Measurements from ENCODE around the gene DCBLD1.
"Not testable (repeated sequence)": the region's sequence is repeated elsewhere in the genome, so short reads cannot be mapped to it uniquely, and the experiment has no call there.

DCBLD1 gene

DNA sequence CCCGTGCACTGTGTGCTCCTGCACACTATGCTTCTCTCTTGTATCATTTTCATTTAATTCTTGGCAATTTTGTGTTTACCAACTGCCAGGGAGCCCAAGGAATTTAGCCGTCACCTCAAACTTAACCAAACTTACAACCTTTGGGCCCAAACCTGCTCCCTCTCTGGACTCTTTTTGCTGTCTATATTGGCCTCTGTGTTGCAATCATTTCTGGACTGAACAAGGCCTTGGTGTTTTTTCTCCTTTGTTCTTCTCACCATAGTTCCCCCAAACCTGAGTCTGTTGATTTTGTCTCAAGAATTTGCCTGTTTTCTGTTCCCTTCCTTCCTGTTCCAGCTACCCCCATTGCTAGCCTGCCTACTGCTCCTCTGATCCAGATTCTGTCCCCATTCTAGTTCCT is 19.2 kb downstream of the DCBLD1 start:
- DNase-seq (ENCODE audit: low read depth) = no peak

DNA sequence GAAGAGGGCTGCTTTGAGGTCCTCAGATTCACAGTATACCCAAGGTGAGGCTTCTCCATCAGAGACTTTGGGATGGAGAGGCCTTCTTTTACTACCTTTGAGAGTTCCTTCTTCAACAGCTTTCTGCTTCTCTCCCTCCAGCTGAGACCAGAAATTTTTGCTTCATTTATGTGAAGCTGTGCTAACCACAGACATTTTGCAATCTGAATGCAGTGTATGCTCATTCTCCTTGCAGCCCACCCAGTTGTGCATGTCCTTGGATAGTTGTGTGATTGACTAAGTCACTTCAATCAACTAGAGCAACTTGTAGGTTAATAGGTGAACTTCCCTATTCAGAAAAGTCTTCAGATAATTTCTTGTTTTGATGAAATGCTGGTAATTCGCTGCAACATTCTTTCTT is 20.1 kb downstream of the DCBLD1 start:
- no peak for DNase-seq (ENCODE audit: low read depth)

DNA sequence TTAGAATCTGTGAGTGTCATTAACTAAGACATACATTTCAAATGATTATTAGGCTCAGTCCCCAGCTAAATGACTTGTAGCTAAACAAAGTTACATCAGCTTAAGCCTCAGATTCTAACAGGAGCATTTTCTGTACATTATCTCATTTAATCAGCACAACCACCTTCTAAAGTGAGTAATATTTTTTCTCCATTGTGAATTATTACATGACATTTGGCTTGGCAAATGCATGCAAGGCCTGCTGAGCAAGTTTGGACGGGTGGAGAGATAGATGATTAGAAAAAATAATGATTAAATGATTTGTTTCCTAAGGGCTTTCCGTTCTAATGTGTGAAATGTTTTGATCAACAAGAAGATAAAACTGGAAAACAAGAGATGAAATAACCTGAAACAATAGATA is 20.7 kb downstream of the DCBLD1 start:
- DNase-seq (ENCODE audit: low read depth) = no peak

DNA sequence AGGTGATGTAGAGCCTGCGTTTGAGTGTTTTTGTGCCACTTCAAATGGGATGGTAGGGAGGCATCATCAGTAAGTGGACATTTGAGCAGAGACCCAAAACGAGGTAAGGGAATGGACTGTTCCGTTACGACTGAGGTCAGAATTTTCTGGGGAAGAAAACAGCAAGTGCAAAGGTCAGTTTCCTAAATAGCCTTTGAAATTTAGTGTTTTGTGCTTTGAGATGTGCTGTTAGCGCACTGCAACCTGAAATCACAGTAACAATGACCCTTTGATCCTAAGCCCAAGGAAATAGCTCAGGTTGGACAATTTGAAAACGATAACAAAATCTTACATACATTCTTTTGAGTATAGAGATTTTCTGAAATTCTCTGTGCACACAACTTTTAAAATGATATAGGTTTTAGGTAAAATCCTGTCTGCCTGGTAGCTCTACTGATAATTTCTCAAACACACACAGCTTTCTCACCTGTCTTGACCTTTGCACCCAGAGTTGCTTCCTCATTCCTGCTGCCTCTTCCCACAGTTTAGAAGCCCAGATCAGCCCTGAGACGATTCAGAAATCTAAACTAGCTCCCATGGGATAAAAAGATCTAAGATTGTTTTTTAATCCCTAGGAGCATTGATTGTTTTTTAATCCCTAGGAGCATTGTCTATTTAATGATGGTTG is 22.1 kb downstream of the DCBLD1 start:
- DNase-seq (ENCODE audit: low read depth) = no peak

DNA sequence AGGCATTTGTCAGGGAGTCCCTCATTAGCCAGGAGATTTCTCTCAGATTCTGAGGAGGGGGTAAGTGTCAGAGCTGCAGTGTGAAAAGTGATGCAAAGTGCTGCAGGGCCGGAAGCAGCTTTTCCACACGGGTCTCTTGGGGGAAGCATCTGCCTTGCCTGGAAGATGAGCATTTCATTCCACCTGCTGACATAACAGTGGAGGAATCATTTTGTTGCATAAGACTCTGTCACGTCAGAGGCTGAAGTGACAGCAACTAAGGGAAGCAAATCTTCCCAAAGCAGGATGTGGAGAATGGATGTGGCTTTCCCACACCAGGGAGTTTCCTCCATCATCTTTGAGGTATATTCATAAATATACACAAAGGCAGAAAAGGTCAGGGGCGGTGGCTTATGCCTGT is 22.8 kb downstream of the DCBLD1 start:
- no peak for DNase-seq (ENCODE audit: low read depth)

DNA sequence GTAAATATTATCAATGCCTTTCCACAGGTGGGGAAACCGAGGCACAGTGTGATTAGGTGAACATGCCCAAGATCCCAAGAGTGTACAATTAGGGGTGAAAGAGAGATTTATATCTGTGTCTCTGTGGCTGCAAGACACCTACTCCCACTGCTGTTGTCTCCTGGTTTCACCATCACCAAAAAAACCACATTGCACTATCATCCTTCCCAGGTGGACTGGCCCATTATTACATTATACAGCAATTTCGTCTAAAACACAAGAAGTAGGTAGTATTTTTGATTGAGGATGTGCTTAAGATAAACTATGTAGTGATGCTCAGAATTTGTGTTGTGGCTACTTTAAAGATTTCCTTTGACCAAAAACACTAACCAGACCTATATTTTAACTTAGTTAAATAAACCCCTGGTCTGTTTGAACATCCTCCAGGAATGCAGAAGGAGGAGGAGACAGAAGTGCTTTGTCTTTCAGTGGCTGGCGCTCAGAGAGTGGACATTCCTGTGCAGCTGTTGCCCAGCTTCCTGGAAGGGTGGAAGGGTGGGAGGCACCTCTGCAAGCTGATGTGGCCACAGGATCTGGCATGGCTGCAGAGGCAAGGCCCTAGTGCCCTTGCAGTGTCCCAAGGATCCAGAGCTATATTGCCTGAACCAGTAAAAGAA is 23.8 kb downstream of the DCBLD1 start:
- no peak for DNase-seq (ENCODE audit: low read depth)

DNA sequence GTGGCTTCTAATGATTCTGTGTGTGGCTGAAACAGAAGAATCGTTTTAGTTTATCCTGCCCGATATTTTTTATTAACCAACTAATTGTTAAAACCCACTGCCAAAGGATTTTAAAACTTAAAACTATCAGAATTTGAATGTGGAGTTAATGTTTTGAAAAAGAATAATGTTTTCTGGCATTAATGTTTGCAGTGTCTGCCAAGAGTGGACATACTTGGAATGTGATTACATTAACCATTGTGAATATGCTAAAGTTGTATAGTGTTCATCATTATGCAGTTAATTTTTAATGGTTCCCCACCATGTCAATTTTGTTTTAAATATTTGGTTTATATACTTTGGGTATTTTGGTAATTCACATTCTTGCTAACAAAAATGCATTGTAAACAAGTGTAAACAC is 24.4 kb downstream of the DCBLD1 start:
- DNase-seq (ENCODE audit: low read depth) = no peak

DNA sequence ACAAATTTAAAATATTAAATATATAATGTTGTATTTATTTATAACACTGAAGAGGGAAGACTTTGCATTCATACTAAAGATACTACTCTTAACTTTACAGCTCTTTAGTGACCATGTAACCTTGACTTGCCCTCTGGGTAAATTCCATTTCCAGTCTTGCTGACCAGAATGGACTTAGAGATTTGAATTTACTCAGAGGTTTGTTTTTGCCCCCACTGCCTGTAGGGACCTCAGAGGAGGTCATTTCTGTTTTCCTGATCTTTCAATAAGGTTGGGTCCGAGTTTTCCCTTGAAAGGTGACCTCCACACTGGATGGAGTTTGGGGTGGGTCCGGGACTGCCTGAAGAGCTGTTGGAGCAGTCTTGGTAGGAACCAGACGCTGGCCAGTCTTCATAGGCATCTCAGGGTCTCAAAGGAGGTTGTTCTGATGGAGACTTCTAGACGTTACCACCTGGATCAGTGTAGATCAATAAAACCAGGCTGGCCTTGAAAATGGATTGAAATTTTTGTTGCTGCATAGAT is 26.0 kb downstream of the DCBLD1 start:
- no peak for DNase-seq (ENCODE audit: low read depth)

DNA sequence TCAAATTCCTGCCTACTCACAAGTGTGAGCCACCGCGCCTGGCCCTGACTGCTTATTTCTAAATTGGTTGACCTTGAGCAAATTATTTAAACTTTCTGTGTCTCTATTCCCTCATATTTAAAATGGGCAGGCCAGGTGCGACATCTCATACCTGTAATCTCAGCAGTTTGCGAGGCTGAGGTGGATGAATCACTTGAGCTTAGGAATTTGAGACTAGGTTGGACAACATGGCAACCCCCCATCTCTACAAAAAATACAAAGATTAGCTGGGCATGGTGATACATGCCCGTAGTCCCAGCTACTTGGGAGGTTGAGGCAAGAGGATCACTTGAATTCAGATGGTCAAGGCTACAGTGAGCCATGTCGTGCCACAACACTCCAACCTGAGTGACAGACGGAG is 26.5 kb downstream of the DCBLD1 start:
- DNase-seq (ENCODE audit: low read depth) = no peak

DNA sequence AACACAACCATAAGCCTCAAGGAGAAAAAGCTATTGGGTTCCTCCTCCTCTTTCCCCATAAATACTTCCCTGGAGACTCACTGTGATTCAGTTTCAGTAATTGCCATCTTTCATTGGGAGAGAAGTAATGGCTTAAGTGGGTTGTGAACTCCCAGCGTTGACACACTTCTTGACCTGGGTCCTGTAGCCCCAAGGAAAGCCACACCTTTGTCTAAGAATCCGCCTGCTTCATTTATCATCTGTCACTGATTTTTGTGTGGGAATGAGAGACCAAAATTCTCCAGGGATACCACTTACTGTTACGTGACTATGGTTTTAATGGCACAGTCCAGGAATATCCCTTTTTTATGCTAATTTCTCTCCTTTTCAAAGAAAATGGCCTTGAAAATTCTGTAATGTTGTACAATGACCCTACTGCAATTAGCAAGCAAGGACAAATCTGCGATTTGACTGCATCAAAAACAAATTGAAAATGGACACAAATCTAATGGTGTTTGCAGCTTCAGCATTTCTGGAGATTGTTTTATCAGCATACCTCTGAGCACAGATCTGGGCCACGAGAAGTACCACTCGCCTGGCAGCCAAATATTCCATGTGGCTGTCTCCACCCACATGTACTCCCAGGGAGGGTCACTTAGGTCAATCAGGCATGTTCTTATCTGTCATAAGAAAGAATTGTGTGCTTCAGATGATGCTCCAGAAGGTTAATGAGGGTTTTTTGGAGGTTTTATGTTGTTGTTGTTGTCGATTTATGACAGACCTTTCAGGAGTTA is 29.8 kb downstream of the DCBLD1 start:
- no peak for DNase-seq (ENCODE audit: low read depth)

DNA sequence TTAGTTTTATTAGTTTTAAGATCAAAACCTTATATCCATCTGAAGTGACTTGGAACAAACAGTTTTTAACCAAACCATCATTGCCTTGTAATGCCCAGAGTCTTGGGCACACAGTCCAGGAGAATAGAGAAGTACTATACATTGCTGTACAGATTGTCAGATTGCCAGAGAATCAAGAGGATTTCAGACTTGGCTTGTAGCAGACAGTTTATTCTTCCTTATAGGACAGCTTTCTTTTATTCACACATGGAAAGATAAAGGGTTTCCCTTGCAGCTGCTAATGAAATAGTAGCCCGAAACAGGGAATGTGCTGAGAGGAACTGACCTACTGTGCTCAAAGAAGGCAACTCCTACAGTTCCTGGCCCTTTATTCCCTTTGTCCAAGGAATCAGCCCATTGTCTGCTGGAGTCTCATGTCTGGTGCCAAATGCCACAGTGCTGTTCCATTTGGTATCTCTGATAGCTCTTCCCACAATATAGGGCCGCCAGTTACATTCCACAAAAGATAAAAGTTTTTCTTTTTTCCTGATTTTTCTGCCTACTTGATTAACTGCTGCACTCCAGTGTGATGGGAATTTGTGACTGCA is 30.6 kb downstream of the DCBLD1 start:
- no peak for DNase-seq (ENCODE audit: low read depth)

DNA sequence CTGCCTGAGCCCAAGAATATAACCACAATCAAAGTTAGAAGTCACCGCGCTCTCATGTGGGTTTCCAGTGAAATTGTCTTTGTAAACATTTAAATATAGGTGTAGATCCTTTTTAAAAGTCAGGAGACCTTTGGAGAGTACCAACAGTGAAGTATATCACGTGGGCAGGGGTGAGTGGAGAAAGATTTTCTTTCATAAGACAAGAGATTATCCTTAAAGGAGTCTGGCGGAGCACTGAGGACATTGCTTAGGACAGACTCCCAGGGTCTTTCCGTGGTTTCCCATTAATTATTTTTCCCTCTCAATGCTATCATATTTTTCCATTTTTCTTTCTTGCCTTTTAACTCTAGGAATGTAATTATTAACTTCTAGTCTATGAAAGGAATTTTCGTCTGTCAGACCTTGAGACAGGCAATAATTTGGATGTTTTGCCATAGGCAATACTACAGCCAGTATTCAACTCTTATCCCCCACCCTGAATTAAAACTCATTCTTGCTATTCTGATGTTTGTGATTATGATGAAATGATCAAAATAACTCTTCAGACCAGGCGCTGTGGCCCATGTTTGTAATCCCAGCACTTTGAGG is 31.4 kb downstream of the DCBLD1 start:
- DNase-seq (ENCODE audit: low read depth) = no peak

DNA sequence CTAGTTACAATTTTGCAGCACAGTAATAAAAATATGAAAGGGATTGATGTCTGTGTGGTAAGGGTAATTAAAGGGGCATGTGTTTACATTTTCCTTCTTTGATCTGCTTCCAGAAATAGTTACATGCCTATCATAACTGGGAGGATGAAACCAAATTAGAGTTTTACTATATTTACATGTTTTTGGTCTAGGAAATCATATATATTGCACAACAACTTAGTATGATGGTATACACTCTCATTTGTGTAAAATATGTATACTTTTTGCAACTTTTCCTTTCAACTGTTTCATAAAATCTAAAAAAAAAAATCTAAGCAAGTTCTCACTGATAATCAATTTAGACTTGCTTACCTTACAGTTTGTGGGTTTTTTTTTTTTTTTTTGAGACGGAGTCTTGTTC is 32.2 kb downstream of the DCBLD1 start:
- no peak for DNase-seq (ENCODE audit: low read depth)

DNA sequence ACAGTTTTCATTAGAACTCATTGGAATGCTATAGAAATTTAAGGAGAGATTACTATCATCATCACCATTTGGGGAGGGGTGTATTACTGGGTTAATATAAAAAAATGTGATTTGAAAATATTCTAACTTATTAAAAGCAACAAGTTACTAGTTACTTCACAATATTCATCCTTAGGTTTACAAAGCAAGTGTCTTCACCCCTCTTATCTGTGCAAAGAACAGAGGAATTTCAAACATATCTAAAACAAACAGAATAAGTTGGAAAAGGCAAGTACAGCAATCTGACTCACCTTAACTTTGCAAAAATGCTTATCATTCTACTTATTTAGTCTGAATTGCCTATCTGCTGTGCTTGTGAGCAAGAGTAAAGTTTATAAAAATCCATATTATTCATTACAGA is 32.9 kb downstream of the DCBLD1 start:
- no peak for DNase-seq (ENCODE audit: low read depth)

DNA sequence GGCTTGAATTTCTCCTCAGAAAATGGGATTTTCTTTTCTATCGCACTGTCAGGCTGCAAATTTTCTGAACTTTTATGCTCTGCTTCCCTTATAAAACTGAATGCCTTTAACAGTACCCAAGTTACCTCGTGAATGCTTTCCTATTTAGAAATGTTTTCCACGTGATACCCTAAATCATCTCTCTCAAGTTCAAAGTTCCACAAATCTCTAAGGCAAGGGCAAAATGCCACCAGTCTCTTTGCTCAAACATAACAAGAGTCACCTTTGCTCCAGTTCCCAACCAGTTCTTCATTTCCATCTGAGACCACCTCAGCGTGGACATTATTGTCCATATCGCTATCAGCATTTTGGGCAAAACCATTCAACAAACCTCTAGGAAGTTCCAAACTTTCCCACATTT is 35.5 kb downstream of the DCBLD1 start:
- not testable (repeated sequence) for DNase-seq (ENCODE audit: low read depth)

DNA sequence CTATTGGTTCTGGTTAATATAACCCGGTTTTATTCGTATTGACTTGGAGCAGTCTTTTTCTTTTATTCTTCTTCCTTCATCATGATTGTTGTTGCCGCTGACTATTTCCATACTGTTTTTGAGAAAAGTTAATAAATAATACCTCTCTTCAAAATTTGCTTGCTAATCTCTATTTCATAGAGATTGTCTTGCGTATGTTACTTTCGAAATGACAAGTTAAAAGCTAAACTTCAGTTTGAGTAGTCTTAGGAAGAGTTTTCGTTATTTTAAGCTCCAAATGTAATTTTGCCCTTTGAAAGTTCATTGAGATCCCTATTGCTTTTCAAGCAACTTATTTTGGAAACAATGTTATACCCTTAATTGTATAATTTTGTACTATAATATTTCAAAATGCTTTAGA is 36.4 kb downstream of the DCBLD1 start:
- DNase-seq (ENCODE audit: low read depth) = no peak

DNA sequence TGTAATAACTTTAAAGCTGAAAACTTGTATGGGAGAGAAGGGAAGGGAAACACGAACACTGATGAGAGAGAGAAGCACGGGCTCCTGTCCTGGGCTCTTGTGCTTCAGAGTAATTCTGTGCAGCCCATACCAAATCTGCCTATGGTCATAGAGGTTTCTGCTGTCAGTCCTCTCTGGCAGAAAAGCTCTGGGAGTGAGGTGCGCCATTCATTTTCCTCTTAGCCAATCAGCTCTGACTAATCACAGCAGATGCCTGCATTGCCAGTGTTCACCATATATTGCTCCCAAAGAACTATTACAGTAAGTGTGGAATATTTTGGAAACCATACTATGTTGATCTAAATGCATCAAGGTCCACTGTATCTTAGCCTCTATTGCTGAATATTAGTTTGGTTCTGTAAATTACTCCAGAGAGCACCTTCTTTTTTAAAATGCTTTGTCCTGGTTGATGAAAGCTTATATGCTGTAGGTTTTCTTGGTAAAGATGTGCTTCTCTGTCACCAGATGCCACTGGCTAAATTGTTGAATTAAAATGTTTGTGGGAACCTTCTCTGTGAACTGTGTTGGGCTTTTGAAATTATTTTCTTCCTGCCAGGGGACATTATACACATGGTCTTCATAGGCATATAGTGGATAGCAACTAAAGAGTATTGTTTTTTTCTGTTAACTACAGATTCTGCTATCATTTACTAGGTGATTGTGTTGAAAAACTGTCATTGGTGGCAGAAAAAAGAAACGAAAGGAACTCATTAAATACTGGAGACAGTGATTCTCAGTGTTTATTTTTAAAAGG is 38.3 kb downstream of the DCBLD1 start:
- DNase-seq (ENCODE audit: low read depth) = no peak

DNA sequence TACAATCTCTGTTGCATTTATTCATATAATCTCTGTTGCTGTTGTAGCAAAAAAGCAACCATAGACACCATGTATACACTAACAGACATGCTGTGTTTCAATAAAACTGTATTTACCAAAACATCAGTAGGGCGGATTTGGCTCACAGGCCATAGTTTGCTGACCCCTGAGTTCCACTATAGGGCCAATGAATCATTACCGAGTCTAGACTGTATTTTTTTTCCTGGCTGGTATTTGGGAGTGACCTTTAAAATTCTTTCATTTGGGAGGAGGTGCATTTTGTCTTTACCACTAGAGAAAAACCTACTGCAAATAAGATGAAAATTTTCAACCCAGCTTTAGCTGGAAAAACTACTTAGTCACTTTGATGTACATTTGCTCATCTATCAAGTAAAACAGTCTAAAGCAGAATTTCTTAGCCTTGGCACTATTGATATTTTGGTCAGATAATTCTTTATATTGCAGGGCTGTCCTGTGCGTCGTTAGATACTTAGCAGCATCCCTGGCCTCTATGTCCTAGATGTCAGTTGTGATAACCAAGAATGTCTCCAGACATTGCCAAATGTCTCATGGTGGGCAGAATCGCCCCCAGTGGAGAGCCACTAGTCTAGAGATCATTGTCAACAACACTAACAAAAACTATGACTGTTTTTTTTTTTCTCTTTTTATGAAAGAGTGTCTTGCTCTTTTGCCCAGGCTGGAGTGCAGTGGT is 39.5 kb downstream of the DCBLD1 start:
- DNase-seq (ENCODE audit: low read depth) = no peak

DNA sequence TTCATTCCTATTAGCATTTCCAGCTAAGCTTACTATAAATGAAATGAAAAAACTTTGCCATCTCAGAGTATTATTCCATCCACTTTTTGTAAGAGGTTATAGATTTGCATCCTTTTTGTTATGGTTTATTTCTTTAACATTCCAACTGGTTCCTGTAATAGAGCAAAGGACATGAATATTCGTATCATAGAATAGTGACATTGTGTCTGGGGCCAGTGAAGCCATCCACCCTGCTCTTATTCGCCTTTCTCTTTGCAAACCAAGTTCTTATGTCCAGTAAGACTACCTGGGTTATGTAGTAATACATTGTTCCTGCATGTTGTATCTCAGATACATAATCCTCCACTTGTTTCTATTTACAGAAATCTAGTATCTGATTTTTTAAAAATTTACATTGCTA is 43.1 kb downstream of the DCBLD1 start:
- DNase-seq (ENCODE audit: low read depth) = no peak

DNA sequence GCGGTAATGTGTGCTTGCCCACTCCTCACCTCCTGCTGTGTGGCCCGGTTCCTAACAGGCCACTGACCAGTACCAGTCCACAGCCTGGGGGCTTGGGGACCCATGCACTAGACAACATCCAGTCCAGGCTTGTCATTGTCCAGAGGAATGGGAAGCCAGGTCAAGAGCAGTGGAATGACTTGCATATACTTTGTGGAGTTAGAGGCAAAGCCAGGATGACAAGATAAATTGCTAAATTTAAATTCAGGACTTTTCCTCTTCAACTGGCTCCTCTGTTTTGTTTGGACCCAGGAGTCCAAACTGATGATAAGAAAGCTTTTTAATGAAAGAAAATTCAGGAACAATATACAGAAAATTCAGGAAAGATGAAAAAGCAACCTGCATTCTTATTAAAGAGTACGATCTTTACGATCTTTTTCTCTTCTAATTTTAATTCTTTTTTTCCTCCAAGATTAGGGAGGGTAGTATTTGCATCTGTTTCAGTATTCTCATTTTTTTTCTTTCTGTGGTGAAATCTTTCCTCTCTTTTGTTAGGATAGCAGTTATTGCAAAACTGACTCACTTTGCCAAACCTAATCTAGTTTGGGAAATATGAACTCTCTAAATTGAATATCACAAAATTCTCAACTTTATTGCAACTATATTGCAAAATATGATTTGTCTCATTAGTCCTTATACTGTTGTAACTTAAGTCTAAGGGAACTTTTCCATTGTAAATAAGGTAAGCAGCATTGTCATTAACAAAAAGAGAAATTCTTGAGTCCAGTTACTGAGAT is 48.2 kb downstream of the DCBLD1 start:
- DNase-seq (ENCODE audit: low read depth) = no peak
